HG02610 (cell line): Measurements from ENCODE around the gene NRXN3.

Source experiments
- ATAC-seq: cut with Tn5 transposase; IDR thresholded peaks from one replicate; pipeline ENCODE4 v1.9.1; 2021; ENCODE audit warnings: mild to moderate bottlenecking, moderate library complexity; ENCODE audit not compliant: unreplicated experiment

Gene NRXN3

GRCh38 chr14:79820866-79821535, 1650.8 kb downstream of the NRXN3 start:
- ATAC-seq: no peak

- ATAC-seq: no peak
Observed at GRCh38 chr14:79822034-79822433, 1651.9 kb downstream of the NRXN3 start.

- ATAC-seq: no peak
Observed at GRCh38 chr14:79825046-79825521, 1654.9 kb downstream of the NRXN3 start.

GRCh38 chr14:79826362-79826761, 1656.2 kb downstream of the NRXN3 start:
- ATAC-seq: no peak

- ATAC-seq: no peak
Observed at GRCh38 chr14:79829405-79830166, 1659.4 kb downstream of the NRXN3 start.

- no peak for ATAC-seq
Observed at GRCh38 chr14:79831195-79831892, 1661.2 kb downstream of the NRXN3 start.

- no peak for ATAC-seq
Observed at GRCh38 chr14:79833781-79834180, 1663.6 kb downstream of the NRXN3 start.

GRCh38 chr14:79834868-79835267, 1664.7 kb downstream of the NRXN3 start:
- no peak for ATAC-seq

- no peak for ATAC-seq
Observed at GRCh38 chr14:79836577-79836976, 1666.4 kb downstream of the NRXN3 start.

GRCh38 chr14:79837699-79838098, 1667.5 kb downstream of the NRXN3 start:
- ATAC-seq: no peak

- ATAC-seq: no peak
Observed at GRCh38 chr14:79840103-79840502, 1669.9 kb downstream of the NRXN3 start.

GRCh38 chr14:79840831-79841230, 1670.7 kb downstream of the NRXN3 start:
- ATAC-seq: no peak

- ATAC-seq: no peak
Observed at GRCh38 chr14:79841433-79841832, 1671.3 kb downstream of the NRXN3 start.

- ATAC-seq: no peak
Observed at GRCh38 chr14:79842270-79842669, 1672.1 kb downstream of the NRXN3 start.

- ATAC-seq: no peak
Observed at GRCh38 chr14:79852950-79853744, 1683.0 kb downstream of the NRXN3 start.

- ATAC-seq: no peak
Observed at GRCh38 chr14:79855789-79856188, 1685.6 kb downstream of the NRXN3 start.

- no peak for ATAC-seq
Observed at GRCh38 chr14:79856381-79856780, 1686.2 kb downstream of the NRXN3 start.

- no peak for ATAC-seq
Observed at GRCh38 chr14:79861111-79861510, 1690.9 kb downstream of the NRXN3 start.

GRCh38 chr14:79862045-79862444, 1691.9 kb downstream of the NRXN3 start:
- no peak for ATAC-seq

GRCh38 chr14:79871136-79871535, 1701.0 kb downstream of the NRXN3 start:
- ATAC-seq: no peak

- no peak for ATAC-seq
Observed at GRCh38 chr14:79878229-79878628, 1708.1 kb downstream of the NRXN3 start.
